T47D (cell line): ENCODE measurements around the gene PHLPP2.
A peak's percentile ranks its signal among the peaks of the same experiment; 100 is the strongest.

Experiments used
- DNase-seq, 2 experiments: peaks; one replicate each; pipeline versions ENCODE4 v3.0.0 to v3.0.0-alpha.2; 2011 to 2012; ENCODE audit warnings: low read depth in 1 of 2, low spot score in 1 of 2
- JUND ChIP-seq: IDR thresholded peaks from 2 replicates; pipeline ENCODE4 v1.6.1; 2012; ENCODE audit warnings: low read depth
- in situ Hi-C: cut with HindIII; loops from 2 replicates; pipeline ENCODE4 v1.10.0; 2016; ENCODE audit warnings: low sequenced_read_pairs, low pct_unique_long_range_greater_than_20kb

PHLPP2 gene

DNA sequence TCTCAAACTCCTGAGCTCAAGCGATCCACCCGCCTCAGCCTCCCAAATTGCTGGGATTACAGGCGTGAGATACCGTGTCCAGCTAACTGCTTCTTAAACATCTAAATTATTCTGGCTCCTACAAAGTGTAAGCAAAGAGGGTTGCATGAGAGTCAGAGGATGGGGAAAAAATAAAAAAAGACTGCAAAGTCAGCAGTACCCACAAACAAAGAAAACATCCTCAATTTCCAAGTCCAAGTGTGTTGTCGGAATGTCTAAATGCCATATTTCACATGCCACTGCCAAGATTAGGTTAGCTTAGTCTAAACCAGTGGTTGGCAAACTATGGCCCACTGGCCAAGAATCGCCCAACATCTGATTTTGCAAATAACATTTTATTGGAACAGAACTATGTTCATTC, 13.0 kb upstream of the PHLPP2 start:
- TF ChIP-seq JUND, result no peak
- in situ Hi-C loops, result no loop called here
- no peak for DNase-seq

DNA sequence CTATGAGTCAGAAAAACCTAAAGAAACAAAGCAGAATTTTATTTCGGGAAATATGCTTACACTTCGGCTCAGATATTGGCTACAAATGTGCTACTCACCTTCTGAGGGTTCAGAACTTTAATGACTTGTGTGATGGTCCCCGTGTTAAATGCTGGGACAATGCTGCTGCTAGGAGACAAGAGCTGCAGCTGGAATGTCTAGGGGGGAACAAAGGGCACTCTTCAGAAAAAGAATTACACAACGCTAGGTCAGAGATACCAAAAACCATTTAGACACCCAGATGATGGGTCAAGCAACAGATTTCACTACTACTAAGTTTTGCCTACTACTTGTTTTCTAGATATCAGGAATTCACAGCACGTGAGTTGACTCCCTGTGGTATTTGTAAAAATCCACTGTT, 10.0 kb upstream of the PHLPP2 start:
- TF ChIP-seq JUND, result no peak
- in situ Hi-C loops, result no loop called here
- no peak for DNase-seq

DNA sequence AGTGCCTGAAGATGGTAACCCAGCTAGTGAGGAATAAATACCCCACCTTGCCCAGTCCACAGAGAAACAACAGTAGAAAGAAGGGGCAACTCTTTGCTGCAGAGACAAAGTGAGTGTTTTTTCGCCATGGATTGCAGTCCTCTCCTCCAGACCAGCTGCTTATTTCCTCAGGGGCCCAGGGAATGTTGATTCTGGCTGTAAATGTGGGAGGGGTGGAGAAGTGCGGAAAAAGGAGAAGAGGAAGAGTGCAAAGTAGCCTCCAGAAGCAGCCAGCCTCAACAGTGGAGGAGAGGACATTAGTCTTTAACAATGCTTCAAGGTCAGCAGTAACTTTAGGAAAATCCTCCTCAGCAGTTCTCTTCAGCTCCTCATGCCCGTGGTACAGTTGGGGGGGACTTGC, 8.1 kb upstream of the PHLPP2 start:
- TF ChIP-seq JUND, result no peak
- no peak for DNase-seq
- in situ Hi-C loops, result no loop called here

DNA sequence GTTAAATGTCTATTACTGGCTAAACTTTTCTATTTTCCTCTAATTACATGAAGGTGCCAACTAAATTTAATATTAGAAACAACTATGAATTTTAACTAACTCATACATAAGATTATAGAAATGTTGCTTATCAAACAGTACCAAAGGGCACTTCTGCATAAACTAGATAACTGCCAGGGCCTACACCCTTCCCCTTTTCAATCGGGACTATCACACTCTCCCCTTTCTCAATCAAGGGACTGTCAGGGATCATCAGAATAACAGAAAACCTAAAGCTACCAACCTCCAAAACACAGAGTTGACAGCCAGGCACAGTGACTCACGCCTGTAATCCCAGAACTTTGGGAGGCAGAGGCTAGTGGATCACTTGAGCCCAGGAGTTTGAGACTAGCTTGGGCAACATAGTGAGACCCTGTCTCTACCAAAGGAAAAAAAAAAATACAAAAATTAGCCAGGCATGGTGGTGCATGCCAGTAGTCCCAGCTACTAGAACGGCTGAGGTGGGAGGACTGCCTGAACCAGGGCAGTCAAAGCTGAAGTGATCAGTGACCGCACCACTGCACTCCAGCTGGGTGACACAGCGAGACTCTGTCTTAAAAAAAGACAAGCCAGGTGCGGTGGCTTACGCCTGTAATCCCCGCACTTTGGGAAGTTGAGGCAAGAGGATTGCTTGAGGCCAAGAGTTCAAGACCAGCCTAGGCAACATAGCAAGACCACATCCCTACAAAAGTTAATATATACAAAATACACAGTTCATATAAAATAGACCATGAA, 3.2 kb upstream of the PHLPP2 start:
- DNase-seq, result no peak
- in situ Hi-C loops, result no loop called here
- no peak for TF ChIP-seq JUND

DNA sequence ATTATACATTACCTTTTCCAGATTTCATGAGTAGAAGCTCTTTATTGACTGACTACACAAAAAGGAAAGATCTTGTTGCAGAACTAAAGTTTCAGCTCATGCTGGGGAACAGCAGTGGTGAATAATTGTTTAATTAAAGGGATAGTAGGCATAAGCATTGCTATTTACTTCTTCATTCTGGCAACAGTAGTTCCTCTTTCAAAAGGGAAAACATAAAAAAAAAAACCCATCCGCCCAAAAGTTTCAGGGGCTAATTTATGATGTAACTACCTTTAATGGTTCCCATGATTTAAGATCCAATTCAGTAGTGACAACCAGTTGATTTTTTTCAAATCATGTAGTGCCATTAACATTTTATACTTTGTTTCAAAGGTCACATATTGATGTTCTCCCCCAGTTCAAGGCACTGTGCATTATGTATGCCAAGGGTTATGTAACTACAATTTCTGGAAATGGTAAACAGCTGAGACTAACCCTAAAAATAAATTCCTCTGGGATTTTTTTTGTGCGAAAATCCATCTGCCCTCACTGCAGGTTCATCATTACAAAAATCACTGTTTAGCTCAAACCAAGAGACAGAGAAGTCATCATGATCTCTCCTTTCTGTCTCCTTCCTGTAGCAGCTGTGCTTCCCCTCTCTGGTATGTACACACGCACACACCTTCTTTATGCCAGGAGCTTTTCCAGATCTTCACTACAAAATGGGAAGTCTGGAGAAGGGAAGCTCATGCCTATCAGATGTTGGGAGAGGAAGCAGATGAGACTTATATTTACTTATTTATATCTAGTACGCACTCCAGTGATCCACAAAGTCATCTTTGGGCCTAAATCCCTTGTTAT, 2.2 kb upstream of the PHLPP2 start:
- no peak for TF ChIP-seq JUND
- in situ Hi-C loops, result no loop called here
- no peak for DNase-seq

DNA sequence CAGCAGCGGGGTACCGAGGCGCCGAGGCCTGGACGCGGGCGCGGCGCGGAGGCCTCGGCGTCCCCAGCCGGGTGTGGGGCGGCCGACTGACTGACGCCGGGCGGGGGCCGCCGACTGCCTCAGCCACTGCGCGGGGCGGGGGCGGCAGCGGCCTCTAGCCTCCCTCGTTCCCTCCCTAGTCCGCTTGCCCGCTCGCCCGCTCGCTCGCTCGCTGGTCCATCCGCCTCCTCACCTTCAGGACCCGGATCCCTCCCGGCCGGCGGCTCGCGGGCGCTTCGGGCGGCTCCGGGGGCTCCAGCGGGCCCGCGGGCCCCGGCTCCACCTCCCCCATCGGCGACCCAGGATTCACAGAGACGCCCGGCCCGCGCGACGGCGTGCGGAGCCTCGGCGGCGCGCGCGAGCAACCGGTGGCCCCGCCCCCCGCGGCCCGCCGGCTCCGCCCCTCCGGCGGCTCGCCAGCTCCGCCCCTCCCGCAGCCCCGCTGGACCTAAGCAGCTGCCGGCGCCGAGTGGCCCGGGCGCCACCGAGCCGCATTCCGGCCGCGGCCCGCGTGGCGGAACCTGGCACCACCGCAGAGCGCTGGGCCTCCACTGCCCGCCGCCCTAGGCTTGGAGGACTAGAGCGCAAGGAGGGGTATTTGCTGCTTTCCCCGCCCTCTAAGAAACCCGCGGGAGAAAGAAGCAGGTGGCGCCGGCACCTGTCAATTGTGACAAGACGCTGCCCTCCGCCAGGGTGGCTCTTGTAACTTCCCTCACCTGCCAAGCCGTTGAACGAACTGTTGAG, 773 bp downstream of the PHLPP2 start:
- DNase-seq, result peak; percentile 81 to 84

DNA sequence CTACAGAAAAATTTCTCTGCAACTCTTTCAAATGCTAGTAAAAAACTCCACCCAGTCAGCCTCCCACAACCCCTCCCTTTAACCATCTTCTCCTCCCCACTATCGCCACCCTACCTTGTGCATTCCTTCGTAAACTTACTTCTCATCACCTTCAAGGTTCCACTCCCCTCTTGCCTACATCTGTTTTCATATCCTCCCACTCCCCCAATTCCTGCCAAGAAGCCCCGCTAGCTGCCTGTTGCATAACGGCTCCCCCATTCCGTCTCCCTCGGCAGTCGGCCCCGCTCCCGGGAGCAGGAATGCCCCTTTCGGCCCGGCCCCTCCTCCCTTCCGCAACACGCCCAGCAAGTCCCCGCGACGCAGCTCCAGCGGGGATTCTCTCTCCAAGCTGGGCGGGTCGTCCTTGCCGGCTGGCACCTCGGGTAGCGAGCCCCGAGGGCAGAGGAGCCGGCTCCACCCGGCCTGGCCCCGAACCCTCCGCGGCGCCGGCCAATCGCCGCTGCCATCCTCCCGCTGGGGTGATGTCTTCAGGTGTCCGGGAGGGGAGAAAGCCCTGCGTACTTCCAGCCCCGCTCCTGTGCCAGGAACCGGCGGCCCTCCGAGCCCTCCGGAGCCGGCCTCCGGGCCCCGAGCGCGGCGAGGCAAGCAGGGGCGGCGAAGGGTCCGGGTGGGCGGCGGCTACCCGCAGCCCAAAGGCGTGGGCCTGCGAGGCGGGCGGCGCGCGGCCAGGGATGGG, 1.5 kb downstream of the PHLPP2 start:
- in situ Hi-C loops, result no loop called here
- no peak for TF ChIP-seq JUND
- DNase-seq, result peak; percentile 81 to 93

More for the DNA sequence above, 773 bp downstream of the PHLPP2 start:
- no peak for TF ChIP-seq JUND
- in situ Hi-C loops, result no loop called here

DNA sequence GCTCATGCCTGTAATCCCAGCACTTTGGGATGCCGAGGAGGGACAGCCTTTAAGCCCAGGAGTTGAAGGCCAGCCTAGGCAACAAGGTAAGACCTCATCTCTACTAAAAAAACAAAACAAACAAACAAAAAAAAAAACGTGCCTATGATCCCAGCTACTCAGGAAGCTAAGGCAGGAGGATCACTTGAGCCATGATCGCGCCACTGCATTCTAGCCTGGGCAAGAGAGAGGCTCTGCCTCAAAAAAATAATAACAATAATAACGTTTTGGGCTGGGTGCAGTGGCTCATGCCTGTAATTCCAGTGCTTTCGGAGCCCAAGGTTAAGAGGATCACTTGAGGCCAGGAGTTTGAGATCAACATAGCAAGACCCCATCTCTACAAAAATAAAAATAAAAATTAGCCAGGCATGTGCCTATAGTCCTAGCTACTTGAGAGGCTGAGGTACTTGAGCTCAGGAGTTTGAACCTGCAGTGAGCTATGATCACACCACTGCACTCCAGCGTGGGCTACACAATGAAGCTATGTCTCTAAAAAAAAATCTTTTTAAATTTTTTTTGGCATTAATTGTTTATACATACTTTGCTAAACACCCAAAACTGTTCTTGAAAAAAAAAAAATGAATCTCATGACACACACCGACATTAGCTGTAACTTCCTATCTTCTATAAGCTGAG, 3.3 kb downstream of the PHLPP2 start:
- in situ Hi-C loops, result no loop called here
- DNase-seq, result no peak
- no peak for TF ChIP-seq JUND

DNA sequence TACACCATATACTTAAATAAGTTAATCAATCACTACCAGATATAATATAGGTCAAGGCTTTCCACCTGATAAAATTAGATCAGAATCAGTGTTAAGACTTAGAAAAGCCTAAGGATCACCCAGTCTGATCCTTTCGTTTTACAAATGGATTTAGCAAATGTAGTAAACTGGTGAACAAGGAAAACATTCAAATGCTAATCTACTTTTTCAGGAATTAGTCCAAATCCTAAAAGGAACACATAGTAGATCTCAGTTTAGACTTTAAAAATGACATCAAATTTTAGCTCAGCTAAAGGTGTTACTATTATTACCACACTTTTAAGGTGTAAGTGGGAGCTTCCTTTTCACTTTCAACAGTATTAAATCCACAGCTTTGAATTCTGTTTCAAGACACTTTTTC, 12.0 kb downstream of the PHLPP2 start:
- in situ Hi-C loops, result no loop called here
- no peak for DNase-seq
- TF ChIP-seq JUND, result no peak

DNA sequence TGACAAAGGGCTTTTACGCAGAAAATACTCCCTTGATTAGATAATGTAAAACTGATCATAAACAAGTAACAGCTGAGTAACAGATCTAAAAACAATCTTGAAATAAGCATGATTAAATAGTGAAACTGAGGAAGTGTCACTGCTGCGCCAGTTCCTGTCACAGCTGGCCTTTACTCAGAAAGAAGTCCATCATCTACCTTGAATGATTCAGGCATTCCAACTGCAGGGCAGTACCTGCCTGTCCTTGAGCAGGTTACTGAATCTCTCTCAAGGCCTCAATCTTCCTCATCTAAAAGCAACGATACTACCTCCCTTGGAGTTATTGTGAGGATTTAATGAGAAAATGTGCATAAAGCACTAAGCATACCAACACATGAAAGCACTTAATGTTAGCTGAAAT, 12.7 kb downstream of the PHLPP2 start:
- DNase-seq, result no peak
- in situ Hi-C loops, result no loop called here
- no peak for TF ChIP-seq JUND

DNA sequence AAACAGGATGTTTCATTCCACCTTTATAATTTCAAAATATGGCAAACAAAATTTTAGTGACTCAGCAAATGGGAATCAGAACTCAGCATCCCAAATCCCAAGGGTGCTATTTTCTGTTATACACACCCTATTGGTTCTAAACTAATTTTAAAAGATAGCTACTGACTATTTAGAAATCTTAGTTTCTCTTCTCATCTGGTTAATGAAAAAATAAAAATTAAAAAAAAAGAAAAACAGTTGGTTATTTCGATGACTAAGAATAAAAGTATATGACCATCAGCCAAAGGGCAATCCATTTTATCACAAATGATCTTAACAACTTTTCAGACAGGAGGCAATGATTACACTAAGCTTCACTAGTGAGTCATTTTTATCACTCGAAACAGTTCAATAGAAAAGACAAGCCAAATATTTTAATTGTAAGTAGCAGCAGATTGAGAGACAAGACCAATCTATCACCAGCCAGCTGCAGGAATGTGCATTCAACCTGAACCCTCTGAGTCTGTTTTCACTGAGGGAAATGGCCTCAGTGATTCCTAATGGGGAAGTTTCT, 15.2 kb downstream of the PHLPP2 start:
- no peak for DNase-seq
- in situ Hi-C loops, result no loop called here
- TF ChIP-seq JUND, result no peak
